Endometrial microvascular endothelial cells (primary cell): Measurements from ENCODE around the gene COX14. TPM values are rescaled to one million over a fixed set of nuclear protein-coding genes. Genes with fewer than 3 reads are reported as not detected.
"Not testable (repeated sequence)": the region's sequence is repeated elsewhere in the genome, so short reads cannot be mapped to it uniquely, and the experiment has no call there.

Experiments used
- in situ Hi-C: cut with HindIII; loops from 2 replicates; pipeline ENCODE4 v1.10.0; 2017; ENCODE audit warnings: low sequenced_read_pairs, low pct_unique_long_range_greater_than_20kb; ENCODE audit errors: inconsistent ontology term
- total RNA-seq: library from RNA; depleted of rRNA; stranded (reverse); fragments of >200 nt; gene quantifications from one replicate; pipeline ENCODE4 v1.2.3, GENCODE V29; 2015; ENCODE audit errors: inconsistent ontology term

Gene COX14
- total RNA-seq, 1 donor from 2014 or later: 62.3 TPM

DNA sequence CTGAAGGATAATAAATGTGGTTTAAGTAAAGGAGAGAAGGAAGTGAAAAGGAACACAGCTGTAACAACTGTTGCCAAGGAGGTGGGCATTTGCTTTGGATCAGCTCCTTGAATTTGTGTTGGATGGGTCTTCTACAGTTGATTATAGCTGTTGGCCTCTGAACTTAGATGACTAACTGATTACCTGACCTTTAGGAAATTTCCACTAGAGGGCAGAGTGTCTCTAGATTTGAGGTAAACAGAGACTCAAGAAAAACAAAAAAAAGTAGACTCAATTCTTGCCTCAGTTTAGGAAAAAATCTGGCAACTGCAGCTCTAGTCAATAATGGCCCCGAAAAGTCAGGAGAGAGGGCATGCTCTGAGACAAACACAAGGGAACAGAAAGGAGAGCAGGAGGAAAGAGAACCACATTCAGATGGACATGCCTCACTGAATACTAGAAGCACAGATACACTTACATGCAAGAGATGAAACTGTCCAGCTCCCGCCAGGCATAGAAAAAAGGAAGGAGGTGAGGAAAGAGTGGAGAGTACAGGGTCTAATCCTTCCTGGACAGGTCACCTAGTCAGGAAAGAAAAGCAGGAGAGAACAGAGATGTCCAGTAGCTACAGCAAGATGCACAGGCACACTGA lies 20.6 kb downstream of the COX14 start:
- in situ Hi-C loops: no loop called here

DNA sequence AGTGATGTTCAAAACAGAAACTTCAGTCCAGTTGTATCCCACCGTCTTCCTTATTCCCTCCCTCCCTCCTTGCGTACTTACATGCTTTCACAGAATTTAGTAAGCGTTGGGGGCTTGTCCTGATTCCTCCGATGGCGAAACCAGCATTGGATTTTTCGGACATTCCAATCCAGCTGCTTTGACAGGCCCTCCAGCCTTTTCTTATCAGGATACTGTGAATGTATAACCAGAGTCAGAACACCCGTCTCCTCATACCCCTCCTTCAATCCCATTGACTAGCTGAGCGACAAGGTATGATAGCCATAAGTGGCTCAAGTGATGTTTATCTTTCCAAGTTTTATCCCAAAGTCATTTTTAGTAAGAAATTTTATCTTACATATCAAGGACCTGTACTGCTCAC lies 31.0 kb downstream of the COX14 start:
- in situ Hi-C loops: no loop called here

GRCh38 chr12:50145439-50145838 lies 33.4 kb downstream of the COX14 start:
- in situ Hi-C loops: no loop called here

DNA sequence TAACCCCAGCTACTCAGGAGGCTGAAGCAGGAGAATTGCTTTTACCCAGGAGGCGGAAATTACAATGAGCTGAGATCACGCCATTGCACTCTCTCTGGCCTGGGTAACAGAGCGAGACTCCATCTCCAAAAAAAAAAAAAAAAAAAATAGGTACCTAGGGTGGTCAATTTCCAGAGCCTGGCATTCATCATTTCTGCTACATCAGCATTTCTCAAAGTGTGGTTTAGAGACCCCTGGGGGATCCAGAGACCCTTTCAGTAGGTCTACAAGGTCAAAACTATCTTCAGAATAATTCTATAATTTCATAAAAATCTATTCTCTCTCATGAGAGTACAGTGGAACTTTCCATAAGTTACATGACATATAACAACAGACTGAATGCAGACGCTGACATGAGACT lies 35.2 kb downstream of the COX14 start:
- in situ Hi-C loops: no loop called here

GRCh38 chr12:50148011-50148410 lies 36.0 kb downstream of the COX14 start:
- in situ Hi-C loops: not testable (repeated sequence)

DNA sequence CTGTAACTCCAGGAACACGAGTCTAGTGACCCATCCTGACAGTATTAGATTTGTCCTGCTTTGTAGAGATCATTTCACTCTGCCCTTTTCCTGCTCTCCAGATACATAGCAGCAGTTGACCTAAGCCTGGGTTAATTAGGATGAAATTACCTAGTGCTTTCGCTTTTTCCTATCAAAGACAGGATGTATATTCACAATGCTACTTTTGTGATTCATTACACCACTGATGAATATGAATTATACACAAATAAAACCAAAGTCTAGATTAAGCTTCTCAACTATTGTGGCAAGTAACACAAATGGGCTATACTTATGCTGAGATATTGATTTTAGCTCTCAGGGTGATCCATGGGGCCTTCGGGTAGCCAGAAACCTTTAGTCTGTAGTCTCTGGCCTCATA lies 37.3 kb downstream of the COX14 start:
- in situ Hi-C loops: no loop called here

DNA sequence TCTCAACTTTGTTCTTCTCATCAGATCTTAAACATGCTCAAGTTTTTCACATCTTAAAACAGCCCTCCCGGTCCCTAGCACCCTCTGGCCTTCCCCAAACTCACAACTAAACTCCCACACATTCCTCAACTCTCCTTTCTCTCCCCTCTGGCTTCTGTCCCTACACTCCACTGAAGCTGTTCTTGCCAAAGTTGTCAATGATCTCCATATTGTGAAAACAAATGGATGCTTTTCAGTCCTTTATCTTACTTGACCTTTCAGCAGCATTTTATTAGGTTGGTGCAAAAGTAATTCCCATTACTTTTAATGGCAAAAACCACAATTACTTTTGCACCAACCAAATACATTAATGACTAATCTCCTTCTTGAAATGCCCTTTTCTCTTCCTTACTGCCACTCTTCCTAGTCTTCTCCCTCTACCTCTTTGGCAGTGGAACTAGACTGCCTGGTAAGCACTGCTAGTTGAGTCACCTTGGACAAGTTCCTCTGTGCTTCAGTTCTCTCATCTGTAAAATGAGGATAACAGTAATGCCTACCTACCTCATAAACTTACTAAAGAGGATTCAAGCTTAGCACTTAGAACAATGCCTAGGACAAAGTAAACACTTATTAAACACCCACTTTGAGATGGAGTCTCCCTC lies 39.1 kb downstream of the COX14 start:
- in situ Hi-C loops: no loop called here

DNA sequence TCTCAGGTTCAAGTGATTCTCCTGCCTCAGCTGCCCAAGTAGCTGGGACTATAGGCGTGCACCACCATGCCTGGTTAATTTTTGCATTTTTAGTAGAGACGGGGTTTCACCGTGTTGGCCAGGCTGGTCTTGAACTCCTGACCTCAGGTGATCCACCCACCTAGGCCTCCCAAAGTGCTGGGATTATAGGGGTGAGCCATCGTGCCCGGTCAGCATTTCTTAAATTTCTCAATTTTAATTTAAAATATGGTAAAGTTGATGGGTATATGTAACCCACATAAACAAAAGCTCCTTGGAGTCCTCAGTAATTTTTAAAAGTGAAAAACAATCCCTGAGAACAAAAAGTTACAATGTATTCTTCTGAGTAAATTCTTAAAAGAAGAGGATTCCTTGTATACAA lies 42.9 kb downstream of the COX14 start:
- in situ Hi-C loops: not testable (repeated sequence)

GRCh38 chr12:50156641-50157040 lies 44.6 kb downstream of the COX14 start:
- in situ Hi-C loops: no loop called here

DNA sequence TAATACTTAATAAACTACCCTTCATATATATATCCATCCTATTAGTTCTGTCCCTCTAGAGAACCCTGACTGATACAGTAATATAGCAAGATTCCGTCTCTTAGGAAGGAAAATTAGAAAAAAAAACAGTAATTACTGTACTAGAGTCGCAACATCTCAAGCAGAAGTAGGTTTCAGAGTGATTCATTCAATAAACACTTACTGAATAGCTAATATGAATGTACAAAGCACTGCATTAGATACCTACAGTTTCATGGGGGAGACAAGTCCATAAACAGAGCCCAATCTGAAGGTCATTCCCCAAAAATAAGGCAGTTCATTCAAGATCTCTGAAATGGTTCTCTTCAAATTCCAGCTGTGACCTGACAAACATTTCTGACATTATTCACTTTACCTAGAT lies 45.2 kb downstream of the COX14 start:
- in situ Hi-C loops: no loop called here

DNA sequence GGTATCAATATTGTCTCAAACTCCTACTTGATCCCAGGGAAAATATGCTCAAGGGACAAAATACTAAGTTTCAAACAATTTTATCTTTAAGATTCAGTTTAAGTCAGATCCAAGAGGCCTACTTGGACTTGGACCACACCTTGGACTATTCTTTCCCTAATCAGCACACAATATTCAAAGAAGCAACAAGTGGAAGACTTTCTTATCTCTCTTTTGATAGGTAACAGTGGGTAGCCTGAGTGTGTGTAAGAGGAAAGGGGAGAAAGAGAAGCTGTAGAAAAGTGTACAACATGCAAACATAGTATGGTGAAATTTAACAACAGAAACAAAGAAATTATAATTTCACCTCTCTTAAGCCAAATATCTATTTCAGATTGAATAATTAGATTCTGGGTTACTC lies 48.6 kb downstream of the COX14 start:
- in situ Hi-C loops: no loop called here

DNA sequence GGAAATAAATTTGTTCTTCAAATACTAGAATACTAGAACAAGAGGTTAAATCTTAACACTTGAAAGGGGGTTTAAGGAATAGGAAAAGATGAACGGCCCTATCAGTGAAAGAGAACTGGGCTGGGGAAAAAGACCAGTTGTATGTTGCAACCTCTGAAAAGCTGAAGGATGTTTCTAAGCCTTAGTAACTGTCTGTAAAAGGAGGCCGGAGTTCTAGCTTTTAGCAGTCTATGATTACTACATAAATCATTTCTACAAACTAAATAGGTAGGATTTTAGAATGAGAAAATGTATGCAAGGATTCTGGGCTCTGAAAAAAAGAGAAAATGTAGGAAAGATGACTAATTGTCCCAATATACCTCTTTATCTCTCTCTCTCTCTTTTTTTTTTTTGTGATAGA lies 50.2 kb downstream of the COX14 start:
- in situ Hi-C loops: no loop called here

DNA sequence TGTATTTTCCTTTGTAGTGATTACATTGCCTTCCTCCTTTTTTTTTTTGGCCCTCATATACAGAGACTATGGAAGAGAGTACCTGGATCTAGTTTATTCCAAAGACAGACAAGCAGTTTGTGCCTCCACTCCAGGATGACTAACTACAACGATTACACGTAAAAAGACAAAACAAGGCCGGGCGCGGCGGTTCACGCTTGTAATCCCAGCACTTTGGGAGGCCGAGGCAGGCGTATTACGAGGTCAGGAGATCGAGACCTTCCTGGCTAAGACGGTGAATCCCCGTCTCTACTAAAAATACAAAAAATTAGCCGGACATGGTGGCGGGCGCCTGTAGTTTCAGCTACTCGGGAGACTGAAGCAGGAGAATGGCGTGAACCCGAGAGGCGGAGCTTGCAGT lies 52.9 kb downstream of the COX14 start:
- in situ Hi-C loops: no loop called here

DNA sequence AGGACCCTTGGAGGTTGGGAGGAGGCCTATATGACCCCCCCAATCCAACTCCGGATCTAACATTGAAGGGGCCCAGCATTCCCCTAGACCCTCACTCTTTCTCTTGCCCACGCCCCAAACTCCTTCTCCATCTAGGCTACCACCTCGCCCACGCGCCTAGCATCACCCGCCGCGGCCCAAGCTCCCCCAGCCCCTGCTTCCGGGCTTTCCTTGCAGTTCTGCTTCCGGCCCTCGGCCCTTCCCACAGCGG lies 54.7 kb downstream of the COX14 start:
- in situ Hi-C loops: no loop called here

DNA sequence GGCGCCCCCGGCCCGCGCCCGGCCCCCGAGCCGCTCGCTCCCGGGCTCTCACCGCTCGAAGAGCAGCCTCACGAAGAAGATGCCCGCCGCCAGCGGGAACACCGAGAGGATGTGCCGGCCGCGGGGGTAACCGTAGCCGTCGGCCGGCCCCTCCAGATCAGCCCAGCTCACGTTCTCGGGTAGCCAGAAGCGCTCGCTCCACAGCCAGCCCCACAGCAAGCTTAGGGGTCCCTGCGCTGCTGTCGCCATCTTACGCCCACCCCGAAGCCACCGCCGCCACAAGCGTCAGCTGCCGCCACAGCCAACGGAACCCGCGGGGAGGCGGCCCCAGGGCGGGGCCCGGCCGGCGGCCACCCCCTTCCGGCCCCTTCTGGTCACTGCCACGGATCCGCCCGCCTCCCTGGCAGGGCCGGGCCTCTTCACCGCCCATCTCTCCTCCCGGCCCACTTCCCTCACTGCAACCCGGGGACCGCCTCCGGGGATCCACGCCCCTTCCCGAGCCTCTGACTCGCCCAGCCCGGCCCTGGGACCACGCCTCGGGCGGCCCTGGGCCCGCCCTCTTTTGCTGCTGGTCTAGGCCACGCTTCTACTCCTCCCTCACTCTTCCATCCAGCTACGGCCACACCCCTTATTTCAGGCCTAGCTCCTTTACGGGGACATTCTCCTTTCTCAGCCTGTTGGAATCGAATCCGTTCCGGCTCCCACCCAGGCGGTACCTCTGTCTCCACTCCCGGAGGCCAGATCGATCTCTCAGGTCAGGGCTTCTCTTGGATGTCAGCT lies 55.2 kb downstream of the COX14 start, which contains the start of gene CERS5:
Gene CERS5, minus strand, starts transcription at position 321 of the 780 bp plus-strand sequence. Its CDS starts 72 bp downstream, at position 249.
- in situ Hi-C loops: no loop called here

Other genes starting within 250 kb of the COX14 start
- gene FAIM2, start 208.3 kb upstream of the COX14 start, total RNA-seq: not detected
- gene AQP2, start 161.5 kb upstream of the COX14 start, total RNA-seq: not detected
- not detected for gene AQP5, start 150.4 kb upstream of the COX14 start, total RNA-seq
- gene AQP6, start 139.3 kb upstream of the COX14 start, total RNA-seq: not detected
- gene RACGAP1, start 86.7 kb upstream of the COX14 start, total RNA-seq: 56.6 TPM
- gene ASIC1, start 54.6 kb upstream of the COX14 start, total RNA-seq: not detected
- 56.8 TPM for gene SMARCD1, start 26.9 kb upstream of the COX14 start, total RNA-seq
- gene GPD1, start 8.2 kb upstream of the COX14 start, total RNA-seq: not detected
- 34.0 TPM for gene CERS5, start 55.1 kb downstream of the COX14 start, total RNA-seq
- 146 TPM for gene LIMA1, start 171.3 kb downstream of the COX14 start, total RNA-seq